GM19351 (cell line): ENCODE results near the gene DAB1.
A peak's percentile ranks its signal among the peaks of the same experiment; 100 is the strongest.

Experiments used
- ATAC-seq: cut with Tn5 transposase; IDR thresholded peaks from one replicate; pipeline ENCODE4 v1.9.1; 2021; ENCODE audit warnings: mild to moderate bottlenecking, moderate library complexity; ENCODE audit not compliant: unreplicated experiment

The DAB1 gene

DNA sequence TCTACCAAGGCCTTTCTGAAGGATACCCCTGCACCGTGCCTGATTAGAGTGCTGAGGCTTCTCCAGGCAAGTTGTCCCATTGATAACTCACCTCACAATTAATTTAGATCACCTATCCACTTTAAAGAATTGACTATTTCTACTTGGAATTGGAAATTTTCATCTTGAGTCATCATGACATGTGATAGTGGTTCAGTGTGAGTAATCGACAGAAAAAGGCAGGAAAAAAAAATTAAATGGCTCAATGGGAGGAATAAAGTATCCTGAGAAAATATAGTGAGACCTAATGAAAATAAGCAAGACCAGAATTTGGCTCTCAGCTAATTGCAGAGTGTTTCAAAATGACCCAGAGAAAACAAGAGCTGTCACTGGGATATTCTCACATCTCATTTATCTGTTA lies 235.7 kb downstream of the DAB1 start:
- ATAC-seq, result no peak

DNA sequence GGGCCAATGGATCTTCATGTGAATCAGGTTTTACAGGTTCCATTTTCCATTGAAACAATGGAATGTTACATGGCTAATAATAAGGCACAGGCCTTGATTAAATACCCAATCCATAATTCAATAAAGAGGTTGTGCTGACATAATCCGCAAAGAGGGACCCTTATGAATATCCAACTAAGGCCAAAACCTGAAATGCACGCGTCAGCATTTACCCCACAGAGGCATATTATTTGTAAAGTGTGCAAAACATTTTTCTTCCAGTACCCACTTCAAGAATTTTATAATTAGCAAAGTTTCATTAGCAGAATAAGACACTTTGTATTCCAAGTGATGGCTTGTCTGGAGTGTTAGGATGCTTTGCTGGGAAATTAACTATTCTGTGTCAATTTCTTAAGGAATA lies 237.4 kb downstream of the DAB1 start:
- no peak for ATAC-seq

GRCh38 chr1:57179001-57179400 lies 244.9 kb downstream of the DAB1 start:
- no peak for ATAC-seq

GRCh38 chr1:57175506-57175905 lies 248.4 kb downstream of the DAB1 start:
- ATAC-seq, result no peak

- ATAC-seq, result no peak
Measured at GRCh38 chr1:57172040-57172439, 251.8 kb downstream of the DAB1 start.

GRCh38 chr1:57167997-57168396 lies 255.9 kb downstream of the DAB1 start:
- peak; percentile 75 for ATAC-seq

DNA sequence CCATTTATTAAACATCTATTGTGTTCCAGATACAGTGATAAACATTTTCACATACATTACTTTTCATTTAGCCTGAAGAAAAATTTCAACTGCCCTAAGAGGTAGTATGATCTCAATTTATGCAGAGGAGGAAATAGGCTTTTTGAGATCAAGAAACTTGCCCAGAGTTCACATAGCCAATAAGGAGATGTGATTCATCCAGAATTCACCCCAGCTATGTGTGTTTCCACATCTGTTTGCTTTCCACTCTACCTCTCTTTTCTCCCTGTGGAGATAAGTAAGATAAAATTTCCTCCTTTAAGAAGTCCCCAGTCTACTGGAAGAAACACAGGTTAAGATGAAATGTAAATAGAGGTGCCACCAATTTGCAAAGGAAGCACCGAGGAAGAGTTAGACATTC lies 258.3 kb downstream of the DAB1 start:
- ATAC-seq, result no peak

- peak; percentile 40 for ATAC-seq
Measured at GRCh38 chr1:57164584-57164983, 259.3 kb downstream of the DAB1 start.

GRCh38 chr1:57163789-57164188 lies 260.1 kb downstream of the DAB1 start:
- ATAC-seq, result no peak

- ATAC-seq, result no peak
Measured at GRCh38 chr1:57163325-57163724, 260.5 kb downstream of the DAB1 start.

DNA sequence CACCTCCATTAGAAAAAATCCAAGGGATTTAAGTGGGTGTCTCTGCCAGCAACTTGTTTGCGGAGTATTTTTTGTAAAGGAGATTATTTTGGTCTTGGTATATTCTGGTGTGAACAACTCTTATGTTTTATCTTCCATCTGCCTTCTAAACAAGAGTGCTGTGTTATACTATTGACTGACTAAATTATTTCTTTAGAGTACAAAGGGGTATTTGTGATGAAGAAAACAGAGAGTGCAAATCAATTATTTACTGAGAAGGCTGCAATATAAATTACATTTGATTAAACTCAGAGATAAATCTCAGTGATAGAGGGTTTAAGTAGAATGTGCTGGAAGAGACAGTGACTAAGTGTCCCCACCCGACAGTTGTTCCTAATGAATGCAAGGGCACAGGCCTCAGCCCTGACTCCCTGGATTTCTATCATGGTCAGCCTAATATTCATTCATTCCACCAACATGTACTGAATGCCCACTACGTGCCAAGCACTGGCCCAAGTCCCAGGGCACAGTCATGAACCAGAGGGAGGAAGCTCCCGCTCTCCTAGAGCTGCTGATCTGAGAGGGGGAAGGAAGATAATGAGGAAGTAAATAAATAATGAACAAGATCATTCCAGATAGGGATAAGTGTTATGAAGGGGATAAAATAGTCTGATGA lies 261.1 kb downstream of the DAB1 start:
- no peak for ATAC-seq

- ATAC-seq, result no peak
Measured at GRCh38 chr1:57160594-57160993, 263.3 kb downstream of the DAB1 start.

DNA sequence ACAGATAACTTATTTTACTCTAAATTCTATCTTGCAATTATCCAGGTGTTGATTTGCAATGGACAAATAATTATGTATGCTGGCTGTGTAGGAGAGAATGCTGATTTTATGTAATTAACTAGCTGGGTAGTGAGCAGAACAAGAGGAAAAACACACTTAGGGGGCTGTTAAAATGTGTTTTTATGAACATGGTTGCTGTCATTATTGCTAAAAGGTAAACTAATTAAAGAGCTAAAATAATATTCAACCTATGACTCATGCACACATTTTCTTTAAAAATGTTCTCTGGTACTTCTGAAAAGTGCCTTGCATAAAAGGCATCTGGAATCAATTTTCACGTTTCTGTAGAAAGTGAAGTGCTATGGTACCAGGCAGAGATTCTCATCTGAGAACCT lies 265.3 kb downstream of the DAB1 start:
- ATAC-seq, result no peak

- peak; percentile 85 for ATAC-seq
Measured at GRCh38 chr1:57157818-57158603, 265.8 kb downstream of the DAB1 start.

DNA sequence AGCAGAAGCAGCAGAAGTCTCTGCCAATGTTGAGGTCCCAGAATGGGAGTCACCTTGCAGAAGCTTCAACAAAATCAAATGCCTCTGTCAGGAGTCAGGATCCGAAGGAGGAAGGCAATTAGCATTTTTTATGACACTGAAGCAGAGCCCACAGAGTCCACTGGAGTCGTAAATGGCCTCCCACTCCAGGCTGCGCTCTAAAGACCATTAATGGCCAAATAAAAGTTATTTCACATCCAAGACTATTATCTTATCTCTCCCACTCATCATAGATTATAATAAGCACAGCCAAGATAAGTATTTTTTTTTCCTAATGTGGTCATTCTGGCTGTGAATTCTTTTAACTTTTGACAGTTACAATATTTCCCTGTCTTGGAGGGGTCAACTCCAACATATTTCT lies 267.0 kb downstream of the DAB1 start:
- ATAC-seq, result no peak

- ATAC-seq, result no peak
Measured at GRCh38 chr1:57146100-57146499, 277.8 kb downstream of the DAB1 start.

DNA sequence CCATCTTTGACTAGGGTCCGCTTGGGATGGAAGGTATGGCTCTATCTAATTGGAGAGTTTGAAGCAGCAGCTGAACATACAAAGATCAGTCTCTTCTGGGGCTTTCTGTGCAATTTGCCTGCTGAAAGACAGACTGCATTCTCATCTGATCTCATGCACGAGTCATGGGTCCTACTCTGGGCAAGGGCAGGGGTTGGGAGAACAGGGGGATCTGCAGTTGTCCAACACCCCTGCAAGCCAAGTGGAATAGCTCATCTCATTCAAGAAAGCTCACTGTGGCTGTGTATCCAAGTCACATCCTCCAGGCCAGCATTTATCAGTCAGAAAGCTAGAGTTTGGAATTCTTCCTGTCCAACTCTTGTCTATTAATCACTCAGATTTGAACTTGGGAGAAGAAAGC lies 280.9 kb downstream of the DAB1 start:
- no peak for ATAC-seq

GRCh38 chr1:57142169-57142568 lies 281.7 kb downstream of the DAB1 start:
- ATAC-seq, result no peak

DNA sequence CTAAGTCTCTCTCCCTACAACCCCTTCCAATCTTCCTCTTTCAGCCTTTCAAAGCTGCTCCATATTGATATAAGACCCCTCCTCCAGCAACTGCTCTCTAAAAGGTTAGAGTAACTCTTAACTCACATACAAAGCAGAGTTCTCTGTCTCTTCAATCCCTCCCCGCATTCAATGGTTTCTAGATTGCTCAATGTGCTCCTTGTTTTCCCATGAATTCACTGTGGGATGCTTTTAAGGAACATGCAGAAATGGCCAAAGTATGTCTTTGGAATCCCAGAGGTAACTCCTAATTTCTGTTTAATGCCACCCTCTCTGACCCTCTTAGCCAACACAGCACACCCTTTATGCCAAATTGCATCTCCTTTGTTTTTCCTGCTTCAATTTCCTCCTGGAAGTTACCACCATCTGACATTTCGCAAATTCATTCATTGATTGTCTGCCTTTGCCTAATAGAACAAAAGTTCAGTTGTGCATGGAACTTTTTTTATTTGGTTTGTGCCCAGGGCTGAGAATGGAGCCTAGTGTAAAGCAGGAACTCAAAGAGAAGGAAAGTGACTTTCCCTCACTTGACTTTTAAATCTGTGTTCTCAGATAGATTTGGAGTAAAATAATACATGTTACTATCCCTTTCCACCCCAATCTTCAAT lies 285.3 kb downstream of the DAB1 start:
- no peak for ATAC-seq

DNA sequence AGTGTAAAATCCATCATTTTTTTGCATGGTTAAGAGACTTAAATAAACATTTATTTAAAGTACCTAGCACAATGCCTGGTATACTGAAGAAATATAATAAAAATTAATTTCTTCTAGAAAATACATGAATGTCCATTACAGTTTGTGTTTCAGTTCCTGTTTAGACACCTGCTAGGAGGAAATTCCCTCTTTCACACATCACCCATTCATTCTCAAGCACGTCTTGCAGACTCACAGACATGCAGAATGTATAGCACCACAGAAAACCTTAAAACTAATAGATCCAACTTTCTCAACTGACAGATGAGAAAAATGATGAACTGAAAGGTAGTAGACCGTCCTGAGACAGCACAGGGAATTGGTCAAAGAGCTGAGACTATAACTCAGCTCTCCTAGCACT lies 285.9 kb downstream of the DAB1 start:
- peak; percentile 89 for ATAC-seq

DNA sequence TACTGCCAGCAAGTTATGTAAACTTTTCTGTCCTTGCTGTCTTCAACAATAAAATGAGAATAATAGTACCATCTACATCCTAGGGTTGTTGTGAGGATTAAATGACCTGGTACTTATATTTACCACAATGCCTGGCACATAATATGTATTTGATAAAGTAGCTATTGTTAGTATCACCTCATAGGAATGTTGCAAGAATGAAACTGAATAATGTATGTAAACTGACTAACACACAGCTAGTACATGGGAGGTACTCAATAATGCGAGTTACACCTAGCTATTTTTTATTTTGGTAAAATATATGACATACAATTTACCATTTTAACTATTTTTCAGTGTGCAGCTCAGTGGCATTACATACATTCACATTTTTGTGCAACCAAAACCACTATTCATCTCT lies 289.1 kb downstream of the DAB1 start:
- ATAC-seq, result no peak

DNA sequence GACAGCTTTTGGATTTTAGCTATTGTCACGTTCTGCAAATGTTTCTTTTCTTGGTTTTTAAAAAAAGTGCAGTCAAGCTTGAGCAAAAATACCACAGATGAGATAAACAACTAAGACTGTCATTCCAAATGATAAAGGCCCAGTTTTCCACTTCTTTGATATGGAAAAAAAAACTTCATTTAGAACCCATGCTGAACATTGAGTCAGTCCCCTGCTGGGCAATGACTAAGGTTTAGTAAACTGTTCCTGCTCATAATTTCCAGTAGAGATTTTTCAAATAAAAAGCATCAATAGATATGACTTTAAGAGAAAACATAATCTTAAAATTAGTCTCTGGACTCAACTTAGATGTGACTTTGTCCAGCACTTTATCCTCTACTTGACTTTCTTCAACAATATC lies 290.2 kb downstream of the DAB1 start:
- no peak for ATAC-seq
